AG09309 (cell line): ENCODE results near the gene TRIM2.

Experiments used
- DNase-seq: peaks from one replicate; pipeline ENCODE4 v3.0.0-alpha.2; 2010; ENCODE audit warnings: low read depth
- H3K4me3 ChIP-seq: 2 replicates; pipeline ENCODE4 v1.5.1; 2011; ENCODE audit warnings: mild to moderate bottlenecking, low read depth, low read length, moderate library complexity; ENCODE audit not compliant: control insufficient read depth
- CTCF ChIP-seq: IDR thresholded peaks from 2 replicates; pipeline ENCODE4 v1.5.1; 2011; ENCODE audit warnings: mild to moderate bottlenecking, low read depth, low read length, inconsistent platforms; ENCODE audit not compliant: insufficient read depth, control insufficient read depth; ENCODE audit errors: missing control alignments

Gene TRIM2

GRCh38 chr4:153204728-153205648 lies 745 bp downstream of the TRIM2 start:
- no peak overlapping the region for H3K4me3 ChIP-seq

GRCh38 chr4:153205757-153206156 lies 1.5 kb downstream of the TRIM2 start:
- DNase-seq = no peak
- no peak for TF ChIP-seq CTCF
- no peak overlapping the region for H3K4me3 ChIP-seq

More at GRCh38 chr4:153204728-153205648, 745 bp downstream of the TRIM2 start:
- no peak for DNase-seq
- TF ChIP-seq CTCF = no peak

- no peak overlapping the region for H3K4me3 ChIP-seq
- DNase-seq = no peak
- TF ChIP-seq CTCF = no peak
Observed at GRCh38 chr4:153206534-153206933, 2.3 kb downstream of the TRIM2 start.

GRCh38 chr4:153207027-153207426 lies 2.8 kb downstream of the TRIM2 start:
- no peak for TF ChIP-seq CTCF
- DNase-seq = no peak
- H3K4me3 ChIP-seq = no peak overlapping the region

GRCh38 chr4:153207567-153207966 lies 3.3 kb downstream of the TRIM2 start:
- no peak for DNase-seq
- H3K4me3 ChIP-seq = no peak overlapping the region
- peak; percentile 61 for TF ChIP-seq CTCF

- H3K4me3 ChIP-seq = no peak overlapping the region
- no peak for TF ChIP-seq CTCF
- no peak for DNase-seq
Observed at GRCh38 chr4:153209410-153209809, 5.2 kb downstream of the TRIM2 start.

GRCh38 chr4:153210727-153211126 lies 6.5 kb downstream of the TRIM2 start:
- no peak for DNase-seq
- H3K4me3 ChIP-seq = no peak overlapping the region
- TF ChIP-seq CTCF = no peak
